GM18517 (cell line): ENCODE measurements around the gene HELLS.
"Not testable (repeated sequence)": the region's sequence is repeated elsewhere in the genome, so short reads cannot be mapped to it uniquely, and the experiment has no call there.

Source experiments
- ATAC-seq: cut with Tn5 transposase; IDR thresholded peaks from one replicate; pipeline ENCODE4 v1.9.1; 2021; ENCODE audit warnings: mild to moderate bottlenecking, moderate library complexity; ENCODE audit not compliant: unreplicated experiment

HELLS gene

DNA sequence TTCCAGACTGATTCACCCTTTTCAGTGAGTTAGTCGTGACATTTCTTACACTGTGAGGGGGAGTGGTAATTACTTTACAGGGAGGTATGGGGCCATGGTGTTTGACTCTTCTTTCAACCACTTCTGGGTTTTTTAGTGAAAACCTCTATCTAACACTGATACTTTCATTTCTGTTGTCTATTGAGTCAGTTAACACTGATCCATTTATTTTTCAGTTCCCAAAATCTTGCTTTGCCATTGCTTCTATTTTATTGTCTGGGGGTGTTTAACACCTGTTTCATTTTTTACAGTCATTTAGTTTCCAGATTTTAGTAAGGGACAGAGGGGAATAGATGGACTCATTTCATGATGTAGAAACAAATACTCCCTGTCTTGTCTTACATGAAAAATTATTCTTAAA lies 61.5 kb downstream of the HELLS start:
- no peak for ATAC-seq

GRCh38 chr10:94608559-94608958 lies 63.0 kb downstream of the HELLS start:
- no peak for ATAC-seq

GRCh38 chr10:94614558-94614957 lies 69.0 kb downstream of the HELLS start:
- no peak for ATAC-seq

GRCh38 chr10:94617389-94617944 lies 71.9 kb downstream of the HELLS start:
- no peak for ATAC-seq

DNA sequence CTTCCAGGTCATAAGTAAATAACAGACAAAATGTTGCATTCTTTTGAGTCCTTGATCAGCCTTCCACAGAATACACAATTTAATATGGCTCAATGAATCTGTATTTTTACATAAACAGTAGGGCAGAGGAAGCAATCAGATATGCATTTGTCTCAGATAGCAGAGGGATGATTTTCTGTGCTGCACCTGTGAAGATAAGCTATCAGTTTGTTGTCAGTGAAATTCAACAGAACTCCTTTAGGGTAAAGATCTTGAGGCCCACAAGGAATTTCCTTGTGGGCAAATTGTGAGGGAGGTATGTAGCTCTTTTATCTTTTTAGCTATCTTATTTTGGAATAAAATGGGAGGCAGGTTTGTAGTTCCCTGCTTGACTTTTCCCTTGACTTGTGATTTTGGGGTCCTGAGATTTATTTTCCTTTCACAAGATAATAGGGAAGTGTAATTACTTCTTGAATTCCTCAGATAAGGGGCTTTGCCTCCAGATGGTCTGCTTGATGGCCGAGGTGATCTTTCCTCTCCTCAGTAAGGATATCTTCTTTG lies 77.1 kb downstream of the HELLS start:
- ATAC-seq: no peak

DNA sequence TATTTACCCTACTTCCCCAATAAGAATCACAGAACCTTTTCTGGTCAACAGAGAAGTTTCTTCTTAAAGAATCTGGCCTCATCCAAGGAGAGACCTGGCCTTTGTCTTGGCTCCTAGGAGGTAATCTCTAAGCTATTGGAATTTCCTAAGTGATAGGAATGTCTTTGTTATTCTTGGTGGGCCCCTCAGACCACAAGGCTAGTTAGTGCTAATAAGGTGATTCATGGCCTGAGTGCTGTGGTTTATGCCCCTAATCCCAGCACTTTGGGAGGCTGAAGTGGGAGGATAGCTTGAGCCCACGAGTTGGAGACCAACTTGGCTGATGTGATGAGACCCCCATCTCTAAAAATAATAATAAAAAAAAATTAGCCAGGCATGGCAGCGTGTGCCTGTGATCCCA lies 78.0 kb downstream of the HELLS start:
- ATAC-seq: no peak

DNA sequence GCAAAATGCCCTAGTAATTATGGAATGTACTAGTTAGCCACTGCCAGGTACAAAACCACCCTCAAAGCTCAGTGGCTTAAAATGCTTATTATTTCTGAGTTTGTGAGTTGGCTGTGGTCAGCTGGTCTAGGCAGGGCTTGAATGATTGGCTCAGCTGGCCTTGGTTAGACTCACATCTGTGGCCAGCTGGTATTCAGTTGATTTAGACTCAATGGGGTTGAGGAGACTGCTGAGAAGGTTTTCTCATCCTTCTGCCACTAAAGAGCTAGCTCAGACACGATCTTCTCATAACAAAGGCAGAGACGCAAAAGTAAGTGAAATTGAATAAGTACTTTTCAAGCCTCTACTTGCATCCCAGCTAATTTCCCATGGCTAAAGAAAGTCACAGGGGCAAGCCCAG lies 80.9 kb downstream of the HELLS start:
- ATAC-seq: no peak

DNA sequence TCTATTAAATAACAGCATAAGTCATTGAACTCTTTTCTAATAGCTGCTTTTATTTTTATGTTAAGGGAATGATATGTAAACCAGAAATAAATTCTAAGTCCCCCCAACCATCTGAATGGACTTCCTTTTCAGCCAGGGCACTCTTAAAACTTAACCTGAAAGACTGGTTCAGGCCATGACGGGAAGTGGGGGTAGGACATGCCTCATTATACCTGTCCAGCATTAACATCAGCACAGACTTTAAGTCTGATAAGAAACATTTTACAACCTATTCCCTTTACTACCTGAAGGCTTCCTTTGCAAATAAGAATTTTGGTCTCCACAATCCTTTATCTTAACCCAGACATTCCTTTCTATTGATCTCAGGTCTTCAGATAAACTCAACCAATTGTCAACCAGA lies 81.9 kb downstream of the HELLS start:
- ATAC-seq: no peak

- no peak for ATAC-seq
Observed at GRCh38 chr10:94630017-94630688, 84.6 kb downstream of the HELLS start.

DNA sequence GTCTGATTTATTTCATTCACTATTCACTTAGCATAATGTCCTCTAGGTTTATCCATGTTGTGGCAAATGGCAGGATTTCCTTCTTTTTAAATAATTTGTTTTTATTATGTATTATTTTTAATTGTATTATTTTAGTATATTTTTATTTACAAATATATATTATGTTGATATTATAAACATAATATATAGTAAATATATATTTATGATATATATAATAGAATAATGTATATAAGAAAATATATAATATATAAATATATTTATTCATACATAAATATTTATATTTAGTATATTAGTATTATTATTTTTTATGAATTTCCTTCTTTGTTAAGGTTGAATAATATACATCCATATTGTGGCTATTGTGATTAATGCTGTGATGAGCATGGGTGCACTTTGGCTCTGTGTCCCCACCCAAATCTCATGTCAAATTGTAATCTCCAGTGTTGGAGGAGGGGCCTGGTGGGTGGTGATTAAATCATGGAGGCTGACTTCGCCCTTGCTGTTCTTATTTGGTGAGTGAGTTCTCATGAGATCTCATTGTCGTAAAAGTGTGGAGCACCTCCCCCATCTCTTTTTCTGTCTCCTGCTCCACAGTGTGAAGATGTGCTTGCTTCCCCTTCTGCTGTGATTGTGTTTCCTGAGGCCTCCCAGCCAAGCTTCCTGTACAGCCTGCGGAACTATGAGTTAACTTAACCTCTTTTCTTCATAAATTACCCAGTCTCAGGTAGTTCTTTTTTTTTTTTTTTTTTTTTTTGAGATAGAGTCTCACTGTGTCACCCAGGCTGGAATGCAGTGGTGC lies 85.7 kb downstream of the HELLS start:
- ATAC-seq: no peak

GRCh38 chr10:94632954-94633353 lies 87.4 kb downstream of the HELLS start:
- no peak for ATAC-seq

DNA sequence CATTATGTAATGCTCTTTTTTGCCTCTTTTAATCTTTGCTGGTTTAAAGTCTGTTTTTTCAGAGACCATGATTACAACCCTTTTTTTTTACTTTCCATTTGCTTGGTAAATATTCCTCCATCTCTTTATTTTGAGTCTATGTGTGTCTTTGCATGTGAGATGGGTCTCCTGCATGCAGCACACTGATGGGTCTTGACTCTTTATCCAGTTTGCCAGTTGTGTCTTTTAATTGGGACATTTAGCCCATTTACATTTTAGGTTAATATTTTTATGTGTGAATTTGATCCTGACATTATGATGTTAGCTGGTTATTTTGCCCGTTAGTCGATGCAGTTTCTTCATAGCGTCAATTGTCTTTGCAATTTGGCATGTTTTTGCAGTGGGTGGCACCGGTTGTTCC lies 92.5 kb downstream of the HELLS start:
- ATAC-seq: not testable (repeated sequence)

- ATAC-seq: no peak
Observed at GRCh38 chr10:94639902-94640301, 94.3 kb downstream of the HELLS start.

- ATAC-seq: no peak
Observed at GRCh38 chr10:94640562-94640961, 95.0 kb downstream of the HELLS start.

- ATAC-seq: no peak
Observed at GRCh38 chr10:94641480-94641879, 95.9 kb downstream of the HELLS start.

DNA sequence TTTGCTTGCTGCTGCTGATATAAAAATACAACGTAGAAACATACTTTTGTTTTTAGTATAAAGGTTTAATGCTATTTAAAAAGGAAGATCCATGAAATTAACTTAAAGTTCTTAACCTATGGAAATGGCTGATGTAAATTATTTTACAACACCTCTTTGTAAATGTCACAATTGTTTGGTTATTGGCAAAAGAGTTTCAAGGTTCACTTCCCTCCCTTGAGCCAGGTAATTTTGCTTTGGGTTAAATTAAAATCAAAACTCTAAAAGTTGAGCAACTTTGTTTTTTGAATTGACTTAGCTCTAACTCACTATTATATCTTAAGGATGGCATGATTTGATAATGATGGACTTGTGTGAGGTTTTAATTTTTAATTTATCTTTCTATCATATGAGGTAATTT lies 98.8 kb downstream of the HELLS start:
- no peak for ATAC-seq

DNA sequence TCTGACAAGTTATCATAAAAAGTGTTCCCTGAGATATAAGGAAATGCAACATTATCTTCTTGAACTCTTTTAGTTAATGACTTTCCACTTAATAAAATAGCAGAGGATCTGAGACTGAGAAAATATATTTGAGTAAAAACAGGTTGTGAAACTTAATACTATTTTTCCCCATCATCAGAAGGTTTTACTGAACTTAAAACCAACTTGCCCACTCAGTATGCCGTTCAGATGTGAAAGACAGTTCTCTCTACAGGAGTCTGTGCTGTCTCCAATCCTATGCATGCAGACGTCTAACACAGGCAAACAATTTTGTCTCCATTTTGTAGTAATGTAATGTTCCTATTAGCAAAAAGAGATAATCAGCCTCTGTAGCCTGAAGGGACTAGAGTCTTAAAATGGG lies 99.7 kb downstream of the HELLS start:
- no peak for ATAC-seq
